ENCODE measurements around the gene KHDC3L.
A peak's percentile ranks its signal among the peaks of the same experiment; 100 is the strongest.

The KHDC3L gene

GRCh38 chr6:73393278-73393677 is 30.8 kb downstream of the KHDC3L start:
- no peak overlapping the region for H3K27ac ChIP-seq (ENCODE audit: poor library complexity, severe bottlenecking)
- DNase-seq (ENCODE audit: low spot score) (no peak), ATAC-seq (ENCODE audit: low read depth) (no peak)
- no peak for TF ChIP-seq CTCF (IDR thresholded peaks at IDR 0.05; ENCODE audit: poor library complexity, severe bottlenecking)
- H3K9me3 ChIP-seq (ENCODE audit: severe bottlenecking) = no peaks in the 10 kb centered on the region
- H3K27me3 ChIP-seq (ENCODE audit: insufficient read depth, poor library complexity, severe bottlenecking) = no peaks in the 10 kb centered on the region
- peaks cover 6% of the 10 kb centered on the region for H3K4me1 ChIP-seq (ENCODE audit: insufficient read depth, poor library complexity, severe bottlenecking)
- H3K4me3 ChIP-seq (ENCODE audit: severe bottlenecking) = no peak overlapping the region
- no peaks in the 10 kb centered on the region for H3K36me3 ChIP-seq (ENCODE audit: low read depth)

GRCh38 chr6:73394577-73395354 is 32.3 kb downstream of the KHDC3L start, which contains the start of gene DDX43:
Gene DDX43 (plus strand): TSS chr6:73394828. CDS start chr6:73394906, 78 bp downstream.
- Histone ChIP-seq H3K9me3 (ENCODE audit: severe bottlenecking) (no peaks in the 10 kb centered on the region), H3K4me1 (ENCODE audit: insufficient read depth, poor library complexity, severe bottlenecking) (peaks cover under 1% of the 10 kb centered on the region), H3K36me3 (ENCODE audit: low read depth) (no peaks in the 10 kb centered on the region), H3K27ac (ENCODE audit: poor library complexity, severe bottlenecking) (peak within 1 kb of the TSS; percentile 26), H3K4me3 (ENCODE audit: severe bottlenecking) (peak within 1 kb of the TSS; percentile 34), H3K27me3 (ENCODE audit: insufficient read depth, poor library complexity, severe bottlenecking) (no peaks in the 10 kb centered on the region)
- peak; percentile 77 for DNase-seq (ENCODE audit: low spot score)
- TF ChIP-seq CTCF (IDR thresholded peaks at IDR 0.05; ENCODE audit: poor library complexity, severe bottlenecking) = no peak
- peak; percentile 78 for ATAC-seq (ENCODE audit: low read depth)

GRCh38 chr6:73395875-73396274 is 33.4 kb downstream of the KHDC3L start:
- H3K9me3 ChIP-seq (ENCODE audit: severe bottlenecking) = no peaks in the 10 kb centered on the region
- no peaks in the 10 kb centered on the region for H3K36me3 ChIP-seq (ENCODE audit: low read depth)
- DNase-seq (ENCODE audit: low spot score) = no peak
- no peak overlapping the region for H3K4me3 ChIP-seq (ENCODE audit: severe bottlenecking)
- no peaks in the 10 kb centered on the region for H3K27me3 ChIP-seq (ENCODE audit: insufficient read depth, poor library complexity, severe bottlenecking)
- no peak overlapping the region for H3K27ac ChIP-seq (ENCODE audit: poor library complexity, severe bottlenecking)
- TF ChIP-seq CTCF (IDR thresholded peaks at IDR 0.05; ENCODE audit: poor library complexity, severe bottlenecking) = no peak
- H3K4me1 ChIP-seq (ENCODE audit: insufficient read depth, poor library complexity, severe bottlenecking) = no peaks in the 10 kb centered on the region
- ATAC-seq (ENCODE audit: low read depth) = no peak

- Histone ChIP-seq H3K4me1 (ENCODE audit: insufficient read depth, poor library complexity, severe bottlenecking) (no peaks in the 10 kb centered on the region), H3K27ac (ENCODE audit: poor library complexity, severe bottlenecking) (no peak overlapping the region), H3K4me3 (ENCODE audit: severe bottlenecking) (no peak overlapping the region), H3K36me3 (ENCODE audit: low read depth) (no peaks in the 10 kb centered on the region), H3K27me3 (ENCODE audit: insufficient read depth, poor library complexity, severe bottlenecking) (no peaks in the 10 kb centered on the region), H3K9me3 (ENCODE audit: severe bottlenecking) (no peaks in the 10 kb centered on the region)
- DNase-seq (ENCODE audit: low spot score) (no peak), ATAC-seq (ENCODE audit: low read depth) (no peak)
- no peak for TF ChIP-seq CTCF (IDR thresholded peaks at IDR 0.05; ENCODE audit: poor library complexity, severe bottlenecking)
Observed at GRCh38 chr6:73400656-73401055, 38.2 kb downstream of the KHDC3L start.

GRCh38 chr6:73409395-73409794 is 46.9 kb downstream of the KHDC3L start:
- no peak overlapping the region for H3K27ac ChIP-seq (ENCODE audit: poor library complexity, severe bottlenecking)
- H3K27me3 ChIP-seq (ENCODE audit: insufficient read depth, poor library complexity, severe bottlenecking) = no peaks in the 10 kb centered on the region
- no peaks in the 10 kb centered on the region for H3K4me1 ChIP-seq (ENCODE audit: insufficient read depth, poor library complexity, severe bottlenecking)
- H3K9me3 ChIP-seq (ENCODE audit: severe bottlenecking) = no peaks in the 10 kb centered on the region
- H3K36me3 ChIP-seq (ENCODE audit: low read depth) = peaks cover 7% of the 10 kb centered on the region; the same call in 1 of the 2 replicates
- no peak for ATAC-seq (ENCODE audit: low read depth)
- DNase-seq (ENCODE audit: low spot score) = no peak
- H3K4me3 ChIP-seq (ENCODE audit: severe bottlenecking) = no peak overlapping the region
- TF ChIP-seq CTCF (IDR thresholded peaks at IDR 0.05; ENCODE audit: poor library complexity, severe bottlenecking) = no peak

Data from RWPE2 (cell line).